ENCODE data around the gene EML4. TPM values are rescaled to one million over a fixed set of nuclear protein-coding genes. Genes with fewer than 3 reads are reported as not detected.
A peak's percentile ranks its signal among the peaks of the same experiment; 100 is the strongest.

Gene EML4
- polyA plus RNA-seq, 1 of the 3 experiments (the other 2 are of a cell fraction): 35.0 TPM

DNA sequence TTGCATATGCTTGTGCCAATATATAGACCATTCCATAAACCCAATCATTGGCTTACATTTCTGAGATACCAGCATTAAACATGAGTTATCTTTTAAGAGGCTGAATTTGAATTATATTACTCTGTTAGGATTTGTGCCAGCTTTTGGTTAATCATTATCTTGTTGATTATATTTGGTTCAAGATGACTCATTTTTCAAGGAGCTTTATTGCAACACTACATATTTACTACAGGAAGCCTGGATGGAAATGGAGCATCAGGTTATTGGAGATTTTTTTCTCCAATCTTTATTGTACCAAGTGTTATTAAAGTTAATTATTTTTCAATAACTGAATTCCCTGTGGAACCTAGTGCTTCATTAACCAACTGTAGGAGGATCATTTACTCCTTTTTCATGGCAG is 26.4 kb downstream of the EML4 start (continued):
- TF ChIP-seq TEAD4 (IDR thresholded peaks at IDR 0.05; ENCODE audit: borderline replicate concordance, insufficient read depth): peak; percentile 28; the same call in 1 of the 2 replicates
- TF ChIP-seq CTCF (IDR thresholded peaks at IDR 0.05): no peak
- TF ChIP-seq MXI1 (IDR thresholded peaks at IDR 0.05; ENCODE audit: low read depth, low read length): no peak
- TF ChIP-seq GATA2 (CRISPR knock-in tag; IDR thresholded peaks at IDR 0.05): no peak
- TF ChIP-seq TCF12 (IDR thresholded peaks at IDR 0.05): peak; percentile 45

DNA sequence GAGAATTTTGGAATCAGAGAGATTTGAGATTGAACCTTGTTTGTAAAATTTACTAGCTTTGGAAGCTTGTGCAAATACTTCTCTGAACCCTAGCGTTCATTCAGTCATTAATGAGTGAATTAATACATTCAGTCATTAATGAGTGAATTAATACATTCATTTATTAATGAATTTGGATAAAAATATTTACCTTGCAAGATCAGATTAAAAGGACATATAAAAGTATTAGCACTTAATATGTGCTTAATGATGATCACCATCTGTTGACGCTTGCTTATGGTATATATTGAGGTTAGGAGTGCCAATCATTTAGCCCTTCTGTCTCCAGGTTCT is 26.9 kb downstream of the EML4 start:
- ChIA-PET CTCF (interaction anchor here (0.6 to 5.0 kb wide), 35 partner anchors 9 to 467 kb away, joined by 3 to 59 read pairs (median 5); no protein-coding TSS in a partner anchor), POLR2A (interaction anchor here (1.0 to 1.4 kb wide), 2 partner anchors 25 to 63 kb away, joined by 4 to 5 read pairs; no protein-coding TSS in a partner anchor)
- Histone ChIP-seq H3K9me2 (no peaks in the 10 kb centered on the region), H3K4me1 (ENCODE audit: control insufficient read depth in 1 of 2, insufficient read depth in 2 of 2, low read depth in 1 of 2, low read length in 1 of 2) (peaks cover 31 to 37% of the 10 kb centered on the region in 2 experiments; a peak in 3 of 4 replicates), H3K4me3 (ENCODE audit: low read depth in 2 of 2, low read length in 1 of 2) (no peak overlapping the region), H3K79me2 (ENCODE audit: insufficient read depth) (peaks cover 88% of the 10 kb centered on the region), H4K20me1 (ENCODE audit: insufficient read depth) (peaks cover 17% of the 10 kb centered on the region), H3K36me3 (replicated peaks in 1 of 2; ENCODE audit: control insufficient read depth in 1 of 2, insufficient read depth in 2 of 2, low read length in 1 of 2) (no peaks in the 10 kb centered on the region), H3K27me3 (ENCODE audit: insufficient read depth) (no peaks in the 10 kb centered on the region), H3K27ac (ENCODE audit: low read depth in 2 of 2, low read length in 1 of 2) (peak overlapping the region; percentile 4 to 94; a peak in 3 of 4 replicates), H3F3A (replicated peaks; ENCODE audit: insufficient read depth) (peaks cover 24% of the 10 kb centered on the region), H3K9me3 (no peaks in the 10 kb centered on the region), H3K9ac (no peak overlapping the region), H2AFZ (ENCODE audit: low read depth) (no peak overlapping the region), H3K4me2 (no peak overlapping the region)
- no peak for DNase-seq
- 87% methylated on average over 2 of the region's 2 CpGs for WGBS (ENCODE audit: low lambda C conversion rate)
- TF ChIP-seq CHD2 (IDR thresholded peaks at IDR 0.05; ENCODE audit: low read length, partially characterized antibody) (no peak), EZH2phosphoT487 (IDR thresholded peaks at IDR 0.05; ENCODE audit: borderline replicate concordance, low read depth) (no peak), YY1 (IDR thresholded peaks at IDR 0.05; ENCODE audit: low read depth) (no peak), SMC3 (IDR thresholded peaks at IDR 0.05; ENCODE audit: low read depth, low read length) (no peak), ELF1 (IDR thresholded peaks at IDR 0.05) (no peak), GATA2 (CRISPR knock-in tag; IDR thresholded peaks at IDR 0.05) (no peak), TAF1 (IDR thresholded peaks at IDR 0.05; ENCODE audit: borderline replicate concordance, low read depth, low read length) (no peak), FOXJ3 (CRISPR knock-in tag; IDR thresholded peaks at IDR 0.05) (no peak)
- TF ChIP-seq, protein P1, sequence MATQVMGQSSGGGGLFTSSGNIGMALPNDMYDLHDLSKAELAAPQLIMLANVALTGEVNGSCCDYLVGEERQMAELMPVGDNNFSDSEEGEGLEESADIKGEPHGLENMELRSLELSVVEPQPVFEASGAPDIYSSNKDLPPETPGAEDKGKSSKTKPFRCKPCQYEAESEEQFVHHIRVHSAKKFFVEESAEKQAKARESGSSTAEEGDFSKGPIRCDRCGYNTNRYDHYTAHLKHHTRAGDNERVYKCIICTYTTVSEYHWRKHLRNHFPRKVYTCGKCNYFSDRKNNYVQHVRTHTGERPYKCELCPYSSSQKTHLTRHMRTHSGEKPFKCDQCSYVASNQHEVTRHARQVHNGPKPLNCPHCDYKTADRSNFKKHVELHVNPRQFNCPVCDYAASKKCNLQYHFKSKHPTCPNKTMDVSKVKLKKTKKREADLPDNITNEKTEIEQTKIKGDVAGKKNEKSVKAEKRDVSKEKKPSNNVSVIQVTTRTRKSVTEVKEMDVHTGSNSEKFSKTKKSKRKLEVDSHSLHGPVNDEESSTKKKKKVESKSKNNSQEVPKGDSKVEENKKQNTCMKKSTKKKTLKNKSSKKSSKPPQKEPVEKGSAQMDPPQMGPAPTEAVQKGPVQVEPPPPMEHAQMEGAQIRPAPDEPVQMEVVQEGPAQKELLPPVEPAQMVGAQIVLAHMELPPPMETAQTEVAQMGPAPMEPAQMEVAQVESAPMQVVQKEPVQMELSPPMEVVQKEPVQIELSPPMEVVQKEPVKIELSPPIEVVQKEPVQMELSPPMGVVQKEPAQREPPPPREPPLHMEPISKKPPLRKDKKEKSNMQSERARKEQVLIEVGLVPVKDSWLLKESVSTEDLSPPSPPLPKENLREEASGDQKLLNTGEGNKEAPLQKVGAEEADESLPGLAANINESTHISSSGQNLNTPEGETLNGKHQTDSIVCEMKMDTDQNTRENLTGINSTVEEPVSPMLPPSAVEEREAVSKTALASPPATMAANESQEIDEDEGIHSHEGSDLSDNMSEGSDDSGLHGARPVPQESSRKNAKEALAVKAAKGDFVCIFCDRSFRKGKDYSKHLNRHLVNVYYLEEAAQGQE (IDR thresholded peaks at IDR 0.05; ENCODE audit: low read depth, low read length): no peak
- TF ChIP-seq, protein P2, sequence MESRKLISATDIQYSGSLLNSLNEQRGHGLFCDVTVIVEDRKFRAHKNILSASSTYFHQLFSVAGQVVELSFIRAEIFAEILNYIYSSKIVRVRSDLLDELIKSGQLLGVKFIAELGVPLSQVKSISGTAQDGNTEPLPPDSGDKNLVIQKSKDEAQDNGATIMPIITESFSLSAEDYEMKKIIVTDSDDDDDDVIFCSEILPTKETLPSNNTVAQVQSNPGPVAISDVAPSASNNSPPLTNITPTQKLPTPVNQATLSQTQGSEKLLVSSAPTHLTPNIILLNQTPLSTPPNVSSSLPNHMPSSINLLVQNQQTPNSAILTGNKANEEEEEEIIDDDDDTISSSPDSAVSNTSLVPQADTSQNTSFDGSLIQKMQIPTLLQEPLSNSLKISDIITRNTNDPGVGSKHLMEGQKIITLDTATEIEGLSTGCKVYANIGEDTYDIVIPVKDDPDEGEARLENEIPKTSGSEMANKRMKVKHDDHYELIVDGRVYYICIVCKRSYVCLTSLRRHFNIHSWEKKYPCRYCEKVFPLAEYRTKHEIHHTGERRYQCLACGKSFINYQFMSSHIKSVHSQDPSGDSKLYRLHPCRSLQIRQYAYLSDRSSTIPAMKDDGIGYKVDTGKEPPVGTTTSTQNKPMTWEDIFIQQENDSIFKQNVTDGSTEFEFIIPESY (IDR thresholded peaks at IDR 0.05; ENCODE audit: borderline replicate concordance, low read depth): no peak

Data from SK-N-SH (cell line).